ELF-1 (cell line): ENCODE data around the gene PERP.

Experiments used
- DNase-seq: peaks from one replicate; pipeline ENCODE4 v3.0.0-alpha.2; 2016; ENCODE audit warnings: low read depth, low spot score

The PERP gene

DNA sequence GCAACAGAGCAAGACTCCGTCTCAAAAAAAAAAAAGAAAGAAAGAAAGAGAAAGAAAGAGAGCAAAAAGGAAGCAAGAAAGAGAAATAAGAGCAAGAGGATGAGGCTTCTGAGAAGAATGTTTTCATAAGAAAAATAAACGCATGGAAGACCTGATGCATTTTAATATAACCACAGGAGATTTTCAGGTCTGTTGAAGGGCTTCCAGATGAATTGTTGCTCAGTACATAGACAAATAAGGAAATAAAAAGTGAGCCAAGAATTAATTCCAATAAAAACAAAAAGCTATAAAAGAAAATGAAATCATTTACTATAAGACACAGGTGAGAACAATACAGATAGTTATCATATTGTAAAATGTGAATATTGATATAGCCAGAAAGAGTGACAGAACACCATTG, 43.5 kb downstream of the PERP start:
- DNase-seq, result no peak

- DNase-seq, result no peak
Observed at GRCh38 chr6:138054982-138055381, 52.2 kb downstream of the PERP start.

DNA sequence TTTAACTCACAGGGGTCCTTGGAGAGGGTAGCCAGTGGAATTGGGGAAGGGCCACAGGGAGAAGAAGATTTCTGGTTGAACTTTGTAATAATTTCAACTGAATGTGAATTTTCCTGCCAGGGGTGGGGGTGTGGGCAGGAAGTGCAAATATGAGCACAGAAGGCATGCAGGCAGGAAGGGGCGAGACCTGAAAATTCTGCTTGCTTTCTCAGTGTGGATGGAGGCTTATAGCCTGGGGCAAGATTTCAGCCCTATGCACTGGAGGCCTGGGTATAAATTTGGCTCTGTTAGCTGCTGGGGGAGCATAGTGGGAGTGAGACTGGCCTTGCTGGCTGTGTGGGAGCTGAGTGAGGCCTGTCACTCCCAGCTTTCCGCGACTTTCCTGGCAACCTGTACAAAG, 54.4 kb downstream of the PERP start:
- DNase-seq, result no peak

DNA sequence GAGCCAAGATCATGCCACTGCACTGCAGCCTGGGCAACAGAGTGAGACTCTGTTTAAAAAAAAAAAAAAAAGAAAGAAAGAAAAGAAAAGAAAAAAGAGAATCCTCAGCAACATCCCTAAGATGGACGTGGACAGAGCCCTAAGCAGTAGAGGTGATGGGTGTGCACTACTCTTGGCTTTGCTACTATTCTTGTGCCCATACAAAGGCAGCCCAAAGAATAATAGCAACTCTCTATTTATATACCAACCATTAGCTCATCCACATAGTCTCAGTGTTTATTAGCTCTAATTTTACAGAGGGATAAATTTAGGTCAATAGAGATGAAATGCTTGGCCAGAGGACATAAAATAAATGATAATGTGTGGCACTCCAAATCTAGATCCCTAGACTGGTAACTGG, 62.2 kb downstream of the PERP start:
- DNase-seq, result no peak

- no peak for DNase-seq
Observed at GRCh38 chr6:138044458-138044857, 62.8 kb downstream of the PERP start.
